HCT116 (cell line): ENCODE measurements around the gene SLC25A41. TPM values are rescaled to one million over a fixed set of nuclear protein-coding genes. Genes with fewer than 3 reads are reported as not detected.

Experiments used
- ATAC-seq: fragments of 200-7000 bp; cut with Tn5 transposase; 2 replicates; pipeline ENCODE4 v1.9.1; 2020; ENCODE audit warnings: mild to moderate bottlenecking, moderate library complexity
- BruUV-seq: library from RNA; stranded (reverse); fragments of 400-500 nt; replicated peaks from 2 replicates; lab custom pipeline; 2021; lab: Mats Ljungman, UMichigan
- CTCF ChIA-PET: fragments of 300-600 bp; sonication (Branson Sonifier 250); formaldehyde crosslinking; loops from one replicate; lab custom pipeline; 2021; ENCODE audit warnings: antibody characterized with exemption; lab: Charles Lee
- POLR2A ChIA-PET: fragments of 300-600, 350-600 bp; sonication (Branson Sonifier 250); formaldehyde crosslinking; loops from one replicate; lab custom pipeline; 2021; ENCODE audit warnings: antibody characterized with exemption; lab: Charles Lee
- RAD21 ChIA-PET, 2 experiments: fragments of 300-600 bp; sonication (Branson Sonifier 250); formaldehyde crosslinking; loops; one replicate each; lab custom pipeline; 2023; ENCODE audit warnings: low total read pairs in 2 of 2; ENCODE audit not compliant: uncharacterized antibody in 2 of 2, unreplicated experiment in 2 of 2, low non-redundant PET in 1 of 2; lab: Charles Lee
- DNase-seq: peaks from one replicate; pipeline ENCODE4 v3.0.0-alpha.2; 2010; ENCODE audit warnings: low read depth, low spot score
- H2AFZ ChIP-seq: fragments of 200-600 bp; shearing (Covaris generic), sonication (generic); 2 replicates; pipeline ENCODE4 v1.6.1; 2017; ENCODE audit warnings: low read depth, mixed run types, mixed read lengths, antibody characterized with exemption, low read length; ENCODE audit not compliant: poor library complexity, severe bottlenecking
- H3K27ac ChIP-seq: 2 replicates; pipeline ENCODE4 v1.5.1; 2012; ENCODE audit warnings: low read depth, low read length
- H3K27me3 ChIP-seq: fragments of 200-600 bp; sonication (generic); 2 replicates; pipeline ENCODE4 v1.6.1; 2016; ENCODE audit warnings: mixed run types, low read length, mixed read lengths; ENCODE audit not compliant: insufficient read depth
- H3K36me3 ChIP-seq, 2 experiments: fragments of 200-500 bp in 1 of 2; fragments of 200-600 bp in 1 of 2; sonication (Bioruptor generic) in 1 of 2; sonication (generic) in 1 of 2; 2 replicates each; pipeline versions ENCODE4 v1.5.1 to v1.6.1; 2014 to 2016; ENCODE audit warnings: low read length in 2 of 2, inconsistent platforms in 1 of 2, mixed read lengths in 1 of 2, mixed run types in 1 of 2; ENCODE audit not compliant: insufficient read depth in 2 of 2, control insufficient read depth in 1 of 2
- H3K4me1 ChIP-seq, 2 experiments: fragments of 200-600 bp in 1 of 2; sonication (generic) in 1 of 2; 2 replicates each; pipeline versions ENCODE4 v1.5.1 to v1.6.1; 2012 to 2017; ENCODE audit warnings: low read length in 2 of 2, inconsistent platforms in 1 of 2, mild to moderate bottlenecking in 1 of 2, mixed read lengths in 1 of 2, mixed run types in 1 of 2, moderate library complexity in 1 of 2; ENCODE audit not compliant: insufficient read depth in 2 of 2, control insufficient read depth in 1 of 2
- H3K4me2 ChIP-seq: fragments of 200-600 bp; sonication (generic); 2 replicates; pipeline ENCODE4 v1.6.1; 2017; ENCODE audit warnings: mixed run types, low read length, mixed read lengths
- H3K4me3 ChIP-seq, 2 experiments: fragments of 200-600 bp in 1 of 2; sonication (generic) in 1 of 2; replicated peaks in 1 of 2; 2 replicates each; pipeline ENCODE4 v1.5.1; 2011 to 2016; ENCODE audit warnings: low read length in 2 of 2, control low read depth in 1 of 2, low read depth in 1 of 2, mild to moderate bottlenecking in 1 of 2, mixed read lengths in 1 of 2, mixed run types in 1 of 2
- H3K79me2 ChIP-seq: fragments of 200-600 bp; sonication (generic); 2 replicates; pipeline ENCODE4 v1.6.1; 2017; ENCODE audit warnings: mild to moderate bottlenecking, mixed run types, low read length, moderate library complexity, mixed read lengths; ENCODE audit not compliant: insufficient read depth
- H3K9ac ChIP-seq: fragments of 200-600 bp; sonication (generic); 2 replicates; pipeline ENCODE4 v1.6.1; 2016; ENCODE audit warnings: low read length, mixed read lengths
- H3K9me2 ChIP-seq: fragments of 200-600 bp; sonication (generic), shearing (Covaris generic); 2 replicates; pipeline ENCODE4 v1.6.1; 2017; ENCODE audit warnings: mixed run types, mild to moderate bottlenecking, moderate library complexity; ENCODE audit not compliant: insufficient read depth
- H3K9me3 ChIP-seq, 2 experiments: fragments of 200-500 bp in 1 of 2; fragments of 200-600 bp in 1 of 2; sonication (Bioruptor generic) in 1 of 2; sonication (generic) in 1 of 2; 2 replicates each; pipeline ENCODE4 v1.6.1; 2014 to 2017; ENCODE audit warnings: low read length in 2 of 2, mixed read lengths in 2 of 2, inconsistent platforms in 1 of 2, low read depth in 1 of 2, mild to moderate bottlenecking in 1 of 2, mixed run types in 1 of 2, moderate library complexity in 1 of 2; ENCODE audit not compliant: control insufficient read depth in 1 of 2, insufficient read depth in 1 of 2
- H4K20me1 ChIP-seq: fragments of 200-600 bp; sonication (generic), shearing (Covaris generic); 2 replicates; pipeline ENCODE4 v1.6.1; 2017; ENCODE audit warnings: mixed run types, mild to moderate bottlenecking, moderate library complexity; ENCODE audit not compliant: insufficient read depth
- CTCF ChIP-seq, 3 experiments: fragments of 200-600 bp in 1 of 3; sonication (generic) in 1 of 3; IDR thresholded peaks in 2 of 3; conservative IDR thresholded peaks in 1 of 3; 2 replicates each; pipeline ENCODE4 v1.5.1; 2012 to 2017; ENCODE audit warnings: low read depth in 2 of 3, low read length in 2 of 3, antibody characterized with exemption in 1 of 3, borderline replicate concordance in 1 of 3, control low read depth in 1 of 3, mild to moderate bottlenecking in 1 of 3, mixed read lengths in 1 of 3, mixed run types in 1 of 3, moderate library complexity in 1 of 3; ENCODE audit not compliant: insufficient read depth in 1 of 3
- SIN3A ChIP-seq: IDR thresholded peaks from 2 replicates; pipeline ENCODE4 v1.6.1; 2012; ENCODE audit warnings: low read depth
- intact Hi-C: fragments of 100-400 bp; cut with micrococcal nuclease; formaldehyde crosslinking; loops from 2 replicates; pipeline ENCODE4 v1.10.0; 2022
- total RNA-seq: library from RNA; stranded (reverse); gene quantifications from one replicate; pipeline ENCODE4 v1.2.1, GENCODE V29; 2021; ENCODE audit not compliant: unreplicated experiment

The SLC25A41 gene
- total RNA-seq, 1 experiment from 2014 or later = 0.93 TPM

DNA sequence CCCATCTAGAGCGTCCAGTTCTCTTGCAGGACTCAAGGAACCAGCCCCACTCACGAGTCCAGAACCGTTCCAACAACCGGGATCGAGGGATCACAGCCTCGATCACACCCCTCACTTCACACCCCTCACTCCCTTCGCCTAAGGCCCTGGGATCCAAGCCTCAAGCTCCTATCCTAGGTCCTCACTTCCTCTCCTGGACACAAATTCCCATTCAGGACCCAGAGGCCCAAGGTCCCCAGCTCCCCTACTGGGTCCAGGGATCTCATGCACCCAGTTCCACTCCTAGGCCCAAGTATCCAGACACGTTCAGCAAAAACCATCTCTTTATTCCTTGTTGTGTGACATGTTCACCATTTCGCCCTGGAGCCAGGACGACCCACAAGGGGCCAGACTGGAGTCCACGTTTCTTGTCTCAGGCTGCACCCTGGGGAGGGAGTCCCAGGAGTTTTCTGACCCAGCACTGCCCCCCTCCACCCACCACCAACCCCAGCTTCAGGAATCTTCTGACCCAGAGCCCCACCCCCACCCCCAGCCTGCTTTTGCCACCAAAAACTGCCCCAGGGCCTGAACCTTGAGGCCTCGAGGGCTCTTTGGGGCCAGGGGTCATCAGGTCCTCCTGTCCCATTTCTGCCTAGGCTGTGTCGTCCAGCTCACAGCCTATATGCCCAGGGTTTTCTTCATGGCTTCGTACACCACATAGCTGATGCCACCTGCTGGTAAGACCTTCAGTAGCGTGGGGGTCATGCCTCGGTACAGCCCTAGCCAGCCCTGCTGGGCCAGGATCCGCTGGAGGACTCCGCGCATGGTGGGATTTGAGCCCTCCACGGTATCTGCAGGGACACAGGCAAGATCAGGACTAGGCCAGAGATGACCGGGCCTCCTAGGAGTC, 7.6 kb downstream of the SLC25A41 start:
- TSS peak; percentile 92 for BruUV-seq
- peak; percentile 24 for DNase-seq
- Histone ChIP-seq H3K9me3 (no peaks in the 10 kb centered on the region), H3K36me3 (peaks cover 11 to 18% of the 10 kb centered on the region in 2 experiments; a peak in 3 of 4 replicates), H2AFZ (no peak overlapping the region), H3K9ac (peak overlapping the region; percentile 9; the same call in 1 of the 2 replicates), H3K9me2 (no peaks in the 10 kb centered on the region), H3K4me1 (peaks cover 8 to 30% of the 10 kb centered on the region in 2 experiments; a peak in 3 of 4 replicates), H3K27ac (peak overlapping the region; percentile 80), H3K4me3 (peak overlapping the region; percentile 17 to 27), H3K27me3 (no peaks in the 10 kb centered on the region), H4K20me1 (peaks cover 30% of the 10 kb centered on the region; the same call in 1 of the 2 replicates), H3K79me2 (peaks cover 32% of the 10 kb centered on the region), H3K4me2 (peak overlapping the region; percentile 57)
- POLR2A ChIA-PET = interaction anchor here (0.7 to 1.6 kb wide), 3 partner anchors 53 to 635 kb away, joined by 4 to 8 read pairs (median 7); partner anchors contain the start of gene ALKBH7
- TF ChIP-seq SIN3A (no peak), CTCF (IDR thresholded peaks at IDR 0.05 in 2 of 3, conservative IDR thresholded peaks at IDR 0.05 in 1 of 3; ENCODE audit: borderline replicate concordance in 1 of 3, insufficient read depth in 1 of 3, low read depth in 2 of 3, low read length in 2 of 3) (peak in 2 of 3 experiments; percentile 55 to 63; a peak in 4 of 6 replicates)
- RAD21 ChIA-PET = interaction anchor here (0.6 kb wide), 2 partner anchors 33 to 162 kb away, joined by 3 to 6 read pairs; no protein-coding TSS in a partner anchor
- intact Hi-C loops = no loop called here
- no peak for ATAC-seq
- CTCF ChIA-PET = interaction anchor here (1.1 to 1.4 kb wide), 5 partner anchors 8 to 300 kb away, joined by 3 to 4 read pairs (median 3); partner anchors contain the start of gene ALKBH7
